ENCODE data around the gene PRPF31. TPM values are rescaled to one million over a fixed set of nuclear protein-coding genes. Genes with fewer than 3 reads are reported as not detected.
"Not testable (repeated sequence)": the region's sequence is repeated elsewhere in the genome, so short reads cannot be mapped to it uniquely, and the experiment has no call there.

The PRPF31 gene
- total RNA-seq, 6 donors from 2014 or later = 43.9 to 73.3 (median 47.4) TPM

- Histone ChIP-seq H3K36me3 (no peaks in the 10 kb centered on the region), H3K4me3 (peak overlapping the region in 3 of 4 donors; percentile 22 to 45 (median 33)), H3K9me3 (no peaks in the 10 kb centered on the region), H3K4me1 (peaks cover 6 to 16% (median 9%) of the 10 kb centered on the region in 4 donors), H3K27ac (peak overlapping the region in 1 of 4 donors; percentile 65), H3K27me3 (peaks cover 0 to 8% (median 3%) of the 10 kb centered on the region in 4 donors)
- 73 to 81% methylated on average over 10 to 22 of the region's 22 CpGs for WGBS, 2 donors
- TF ChIP-seq EP300 (IDR thresholded peaks at IDR 0.05) (no peak), CTCF (IDR thresholded peaks at IDR 0.05) (no peak), POLR2AphosphoS5 (IDR thresholded peaks at IDR 0.05) (no peak)
- DNase-seq = peak in 1 of 2 donors; percentile 59
- no peak for ATAC-seq (ENCODE audit: low FRiP score in 2 of 2)
These were observed 20.3 kb upstream of the PRPF31 start for GRCh38 chr19:54095136-54095858.

GRCh38 chr19:54095859-54096616 lies 19.5 kb upstream of the PRPF31 start:
- Histone ChIP-seq H3K4me1 (peaks cover 6 to 16% (median 9%) of the 10 kb centered on the region in 4 donors), H3K27ac (peak overlapping the region in 2 of 4 donors; percentile 65 to 67), H3K4me3 (peak overlapping the region in 3 of 4 donors; percentile 22 to 45 (median 33))
- ATAC-seq (ENCODE audit: low FRiP score in 2 of 2) (peak; percentile 71 to 90), DNase-seq (peak; percentile 52 to 91)
- not testable (repeated sequence) for H3K36me3 ChIP-seq, H3K9me3 ChIP-seq, H3K27me3 ChIP-seq
- WGBS, 2 donors = 1 to 5% methylated on average over 22 to 23 of the region's 46 CpGs
- TF ChIP-seq CTCF (IDR thresholded peaks at IDR 0.05) = peak in 1 of 6 experiments; percentile 36

- Histone ChIP-seq H3K4me3 (peak overlapping the region in 3 of 4 donors; percentile 4 to 34 (median 18)), H3K36me3 (no peaks in the 10 kb centered on the region), H3K9me3 (no peaks in the 10 kb centered on the region), H3K27me3 (peaks cover 0 to 8% (median 3%) of the 10 kb centered on the region in 4 donors), H3K4me1 (peaks cover 6 to 16% (median 9%) of the 10 kb centered on the region in 4 donors), H3K27ac (peak overlapping the region in 3 of 4 donors; percentile 42 to 67 (median 65))
- no peak for TF ChIP-seq EP300 (IDR thresholded peaks at IDR 0.05)
- no peak for TF ChIP-seq POLR2A (IDR thresholded peaks at IDR 0.05)
- TF ChIP-seq POLR2AphosphoS5 (IDR thresholded peaks at IDR 0.05) = no peak
- no peak for TF ChIP-seq CTCF (IDR thresholded peaks at IDR 0.05)
- 6 to 11% methylated on average over 8 of the region's 14 CpGs for WGBS, 2 donors
- DNase-seq (peak in 1 of 2 donors; percentile 55), ATAC-seq (ENCODE audit: low FRiP score in 2 of 2) (peak in 1 of 2 donors; percentile 59)
These were observed 18.9 kb upstream of the PRPF31 start for GRCh38 chr19:54096617-54097106.

GRCh38 chr19:54099190-54099902 lies 16.2 kb upstream of the PRPF31 start:
- Histone ChIP-seq H3K36me3 (no peaks in the 10 kb centered on the region), H3K9me3 (no peaks in the 10 kb centered on the region), H3K4me1 (peaks cover 19 to 36% (median 21%) of the 10 kb centered on the region in 4 donors), H3K4me3 (peak overlapping the region in 1 of 4 donors; percentile 39), H3K27me3 (peaks cover 0 to 8% (median 3%) of the 10 kb centered on the region in 4 donors), H3K27ac (peak overlapping the region in 1 of 4 donors; percentile 77)
- no peak for DNase-seq
- ATAC-seq (ENCODE audit: low FRiP score in 2 of 2) = no peak
- WGBS, 2 donors = 81 to 87% methylated on average over 8 to 12 of the region's 12 CpGs
- no peak for TF ChIP-seq CTCF (IDR thresholded peaks at IDR 0.05)
- no peak for TF ChIP-seq POLR2AphosphoS5 (IDR thresholded peaks at IDR 0.05)
- TF ChIP-seq POLR2A (IDR thresholded peaks at IDR 0.05) = no peak
- TF ChIP-seq EP300 (IDR thresholded peaks at IDR 0.05) = no peak

- H3K9me3 ChIP-seq; ATAC-seq (ENCODE audit: low FRiP score in 2 of 2); DNase-seq; H3K36me3 ChIP-seq; H3K27me3 ChIP-seq: not testable (repeated sequence)
- Histone ChIP-seq H3K4me3 (peak overlapping the region in 2 of 4 donors; percentile 13 to 39), H3K27ac (peak overlapping the region; percentile 46 to 77 (median 64)), H3K4me1 (peaks cover 19 to 38% (median 22%) of the 10 kb centered on the region in 4 donors)
- WGBS, 2 donors = 77 to 88% methylated on average over 9 of the region's 9 CpGs
These were observed 15.7 kb upstream of the PRPF31 start for GRCh38 chr19:54099903-54100255.
